ENCODE measurements around the gene DENR.
"Not testable (repeated sequence)": the region's sequence is repeated elsewhere in the genome, so short reads cannot be mapped to it uniquely, and the experiment has no call there.

Gene DENR

GRCh38 chr12:122738571-122738970 is 14.1 kb upstream of the DENR start:
- DNase-seq = no peak

GRCh38 chr12:122740351-122740750 is 12.3 kb upstream of the DENR start:
- no peak for DNase-seq

- DNase-seq = peak in 6 of 56 donors; percentile 3 to 18 (median 8)
Observed at GRCh38 chr12:122743895-122744525, 8.6 kb upstream of the DENR start.

- no peak for DNase-seq
Observed at GRCh38 chr12:122747224-122748135, 5.1 kb upstream of the DENR start.

- DNase-seq = peak in 1 of 56 donors; percentile 4
Observed at GRCh38 chr12:122749569-122750332, 2.9 kb upstream of the DENR start.

GRCh38 chr12:122750781-122751515 is 1.7 kb upstream of the DENR start:
- DNase-seq = not testable (repeated sequence)

GRCh38 chr12:122753319-122753650 is 661 bp downstream of the DENR start:
- no peak for DNase-seq

GRCh38 chr12:122754790-122755189 is 2.2 kb downstream of the DENR start:
- no peak for DNase-seq

- no peak for DNase-seq
Observed at GRCh38 chr12:122757568-122757967, 4.9 kb downstream of the DENR start.

- no peak for DNase-seq
Observed at GRCh38 chr12:122785503-122785902, 32.9 kb downstream of the DENR start.

GRCh38 chr12:122788387-122788786 is 35.8 kb downstream of the DENR start:
- DNase-seq = no peak

GRCh38 chr12:122789637-122790036 is 37.0 kb downstream of the DENR start:
- DNase-seq = no peak

- no peak for DNase-seq
Observed at GRCh38 chr12:122790393-122791075, 37.9 kb downstream of the DENR start.

- DNase-seq = peak in 14 of 56 donors; percentile 1 to 45 (median 8)
Observed at GRCh38 chr12:122793685-122794106, 41.1 kb downstream of the DENR start.

- DNase-seq = no peak
Observed at GRCh38 chr12:122795807-122796206, 43.2 kb downstream of the DENR start.

GRCh38 chr12:122799641-122800243 is 47.1 kb downstream of the DENR start:
- no peak for DNase-seq

GRCh38 chr12:122803937-122804336 is 51.3 kb downstream of the DENR start:
- DNase-seq = no peak

- DNase-seq = not testable (repeated sequence)
Observed at GRCh38 chr12:122804957-122805356, 52.3 kb downstream of the DENR start.

- DNase-seq = no peak
Observed at GRCh38 chr12:122807651-122808050, 55.0 kb downstream of the DENR start.

- DNase-seq = no peak
Observed at GRCh38 chr12:122811777-122812176, 59.2 kb downstream of the DENR start.

Measured in amygdala (tissue), 56 donors.